Activated CD4-positive, alpha-beta memory T cell treated with anti-CD3 and anti-CD28 coated beads, Interleukin-2, amount 10 ng/mL, durations not matched to agents 7 days and 5 days (primary cell): Measurements from ENCODE around the gene ARID3A. TPM values are rescaled to one million over a fixed set of nuclear protein-coding genes. Genes with fewer than 3 reads are reported as not detected.
"Not testable (repeated sequence)": the region's sequence is repeated elsewhere in the genome, so short reads cannot be mapped to it uniquely, and the experiment has no call there.

Experiments
- CTCF ChIA-PET: fragments of 350-600 bp; sonication (Branson Sonifier 250); formaldehyde crosslinking; loops from one replicate; lab custom pipeline; 2021; ENCODE audit warnings: antibody characterized with exemption, inconsistent platforms; lab: Charles Lee
- POLR2A ChIA-PET: fragments of 350-600 bp; sonication (Branson Sonifier 250); formaldehyde crosslinking; loops from one replicate; lab custom pipeline; 2021; ENCODE audit warnings: antibody characterized with exemption; lab: Charles Lee
- DNase-seq: peaks from one replicate; pipeline ENCODE4 v3.0.0-alpha.2; 2020
- H3K27ac Mint-ChIP-seq: one replicate; pipeline ENCODE4 v1.8.0; 2021; ENCODE audit warnings: mild to moderate bottlenecking, mixed read lengths
- H3K27me3 Mint-ChIP-seq: one replicate; pipeline ENCODE4 v1.8.0; 2021; ENCODE audit warnings: mixed read lengths
- H3K36me3 Mint-ChIP-seq: one replicate; pipeline ENCODE4 v1.8.0; 2021; ENCODE audit warnings: low read depth, mixed read lengths
- H3K4me1 Mint-ChIP-seq: one replicate; pipeline ENCODE4 v1.8.0; 2021; ENCODE audit warnings: mixed read lengths
- H3K4me3 Mint-ChIP-seq: one replicate; pipeline ENCODE4 v1.8.0; 2021; ENCODE audit warnings: mild to moderate bottlenecking, mixed read lengths
- H3K9me3 Mint-ChIP-seq: one replicate; pipeline ENCODE4 v1.8.0; 2021; ENCODE audit warnings: mixed read lengths
- total RNA-seq, 2 experiments: library from RNA; stranded (reverse); gene quantifications; one replicate each; pipeline ENCODE4 v1.2.3, GENCODE V29; 2021

The ARID3A gene
- total RNA-seq, 2 experiments from 2014 or later: 32.4 to 34.0 TPM

GRCh38 chr19:884420-885211 is 41.2 kb upstream of the ARID3A start:
- no peak overlapping the region for H3K27ac Mint-ChIP-seq
- ChIA-PET CTCF (no interaction called here), POLR2A (no interaction called here)
- no peaks in the 10 kb centered on the region for H3K9me3 Mint-ChIP-seq
- H3K27me3 Mint-ChIP-seq: no peaks in the 10 kb centered on the region
- H3K4me1 Mint-ChIP-seq: no peaks in the 10 kb centered on the region
- H3K36me3 Mint-ChIP-seq: peaks cover 24% of the 10 kb centered on the region
- no peak overlapping the region for H3K4me3 Mint-ChIP-seq
- no peak for DNase-seq

GRCh38 chr19:885536-886224 is 40.2 kb upstream of the ARID3A start:
- Mint-ChIP-seq H3K4me3 (no peak overlapping the region), H3K36me3 (peaks cover 26% of the 10 kb centered on the region), H3K27ac (no peak overlapping the region), H3K27me3 (no peaks in the 10 kb centered on the region), H3K9me3 (no peaks in the 10 kb centered on the region), H3K4me1 (no peaks in the 10 kb centered on the region)
- no peak for DNase-seq
- ChIA-PET POLR2A (no interaction called here), CTCF (no interaction called here)

- peaks cover 6% of the 10 kb centered on the region for H3K4me1 Mint-ChIP-seq
- ChIA-PET CTCF (no interaction called here), POLR2A (no interaction called here)
- no peaks in the 10 kb centered on the region for H3K27me3 Mint-ChIP-seq
- H3K36me3 Mint-ChIP-seq: peaks cover 14% of the 10 kb centered on the region
- no peak overlapping the region for H3K4me3 Mint-ChIP-seq
- DNase-seq: no peak
- no peak overlapping the region for H3K27ac Mint-ChIP-seq
- H3K9me3 Mint-ChIP-seq: no peaks in the 10 kb centered on the region
These were observed 38.8 kb upstream of the ARID3A start for GRCh38 chr19:887072-887471.

- H3K27me3 Mint-ChIP-seq: no peaks in the 10 kb centered on the region
- CTCF ChIA-PET: no interaction called here
- H3K4me1 Mint-ChIP-seq: peaks cover 8% of the 10 kb centered on the region
- H3K9me3 Mint-ChIP-seq: no peaks in the 10 kb centered on the region
- no peak for DNase-seq
- POLR2A ChIA-PET: no interaction called here
- H3K36me3 Mint-ChIP-seq: peaks cover 11% of the 10 kb centered on the region
- no peak overlapping the region for H3K4me3 Mint-ChIP-seq
- H3K27ac Mint-ChIP-seq: no peak overlapping the region
These were observed 38.2 kb upstream of the ARID3A start for GRCh38 chr19:887599-887998.

- H3K4me1 Mint-ChIP-seq: peaks cover 16% of the 10 kb centered on the region
- H3K27ac Mint-ChIP-seq: no peak overlapping the region
- ChIA-PET POLR2A (no interaction called here), CTCF (no interaction called here)
- H3K4me3 Mint-ChIP-seq: no peak overlapping the region
- peaks cover 12% of the 10 kb centered on the region for H3K36me3 Mint-ChIP-seq
- DNase-seq: no peak
- no peaks in the 10 kb centered on the region for H3K27me3 Mint-ChIP-seq
- no peaks in the 10 kb centered on the region for H3K9me3 Mint-ChIP-seq
These were observed 37.1 kb upstream of the ARID3A start for GRCh38 chr19:888581-889385.

- no peak overlapping the region for H3K4me3 Mint-ChIP-seq
- H3K4me1 Mint-ChIP-seq: peaks cover 19% of the 10 kb centered on the region
- peaks cover 12% of the 10 kb centered on the region for H3K36me3 Mint-ChIP-seq
- no peaks in the 10 kb centered on the region for H3K9me3 Mint-ChIP-seq
- DNase-seq: no peak
- no peak overlapping the region for H3K27ac Mint-ChIP-seq
- H3K27me3 Mint-ChIP-seq: no peaks in the 10 kb centered on the region
- CTCF ChIA-PET: no interaction called here
- POLR2A ChIA-PET: no interaction called here
These were observed 36.1 kb upstream of the ARID3A start for GRCh38 chr19:889662-890295.

- peaks cover 12% of the 10 kb centered on the region for H3K36me3 Mint-ChIP-seq
- H3K4me3 Mint-ChIP-seq: peak overlapping the region; percentile 61
- CTCF ChIA-PET: no interaction called here
- POLR2A ChIA-PET: no interaction called here
- H3K27ac Mint-ChIP-seq: peak overlapping the region; percentile 72
- DNase-seq: no peak
- no peaks in the 10 kb centered on the region for H3K27me3 Mint-ChIP-seq
- no peaks in the 10 kb centered on the region for H3K9me3 Mint-ChIP-seq
- peaks cover 19% of the 10 kb centered on the region for H3K4me1 Mint-ChIP-seq
These were observed 35.0 kb upstream of the ARID3A start for GRCh38 chr19:890831-891230.

- H3K27ac Mint-ChIP-seq: peak overlapping the region; percentile 72
- CTCF ChIA-PET, DNase-seq, H3K9me3 Mint-ChIP-seq, H3K27me3 Mint-ChIP-seq: not testable (repeated sequence)
- POLR2A ChIA-PET: interaction anchor here (1.9 kb wide), 1 partner anchor 10 kb away, joined by 14 read pairs; no protein-coding TSS in a partner anchor
- H3K4me1 Mint-ChIP-seq: peaks cover 19% of the 10 kb centered on the region
- peaks cover 17% of the 10 kb centered on the region for H3K36me3 Mint-ChIP-seq
- peak overlapping the region; percentile 79 for H3K4me3 Mint-ChIP-seq
These were observed 34.2 kb upstream of the ARID3A start for GRCh38 chr19:891421-892200.

GRCh38 chr19:892243-892893 is 33.5 kb upstream of the ARID3A start:
- CTCF ChIA-PET: interaction anchor here (0.8 to 2.0 kb wide), 5 partner anchors 17 to 128 kb away, joined by 4 to 17 read pairs (median 7); partner anchors contain the start of gene WDR18
- Mint-ChIP-seq H3K9me3 (no peaks in the 10 kb centered on the region), H3K4me3 (peak overlapping the region; percentile 79), H3K27me3 (no peaks in the 10 kb centered on the region), H3K27ac (peak overlapping the region; percentile 78), H3K36me3 (peaks cover 23% of the 10 kb centered on the region), H3K4me1 (peaks cover 19% of the 10 kb centered on the region)
- POLR2A ChIA-PET: interaction anchor here (0.8 to 5.0 kb wide), 10 partner anchors 10 to 381 kb away, joined by 3 to 79 read pairs (median 8); partner anchors contain the start of genes R3HDM4 and TMEM259
- no peak for DNase-seq

GRCh38 chr19:892894-893689 is 32.7 kb upstream of the ARID3A start, which contains the start of the genes MED16 and RNU6-9:
MED16 (minus strand) TSS chr19:893187; CDS start chr19:891131, 2,056 bp downstream.
RNU6-9 (plus strand) TSS chr19:893484.
- Mint-ChIP-seq H3K4me1 (peaks cover 19% of the 10 kb centered on the region), H3K27me3 (no peaks in the 10 kb centered on the region), H3K9me3 (no peaks in the 10 kb centered on the region), H3K4me3 (peak within 1 kb of the TSS; percentile 82), H3K36me3 (peaks cover 20% of the 10 kb centered on the region), H3K27ac (peak within 1 kb of the TSS; percentile 93)
- peak; percentile 93 for DNase-seq
- POLR2A ChIA-PET: interaction anchor here (0.8 to 5.0 kb wide), 14 partner anchors 10 to 381 kb away, joined by 3 to 79 read pairs (median 4); partner anchors contain the start of genes R3HDM4, RNF126 and TMEM259
- CTCF ChIA-PET: interaction anchor here (0.6 to 2.0 kb wide), 8 partner anchors 16 to 352 kb away, joined by 3 to 17 read pairs (median 4); partner anchors contain the start of gene WDR18

GRCh38 chr19:896434-896833 is 29.4 kb upstream of the ARID3A start:
- no peaks in the 10 kb centered on the region for H3K9me3 Mint-ChIP-seq
- no peak for DNase-seq
- H3K4me3 Mint-ChIP-seq: no peak overlapping the region
- ChIA-PET POLR2A (interaction anchor here (5.0 kb wide), 1 partner anchor 11 kb away, joined by 79 read pairs; no protein-coding TSS in a partner anchor), CTCF (no interaction called here)
- H3K27ac Mint-ChIP-seq: peak overlapping the region; percentile 44
- H3K4me1 Mint-ChIP-seq: peaks cover 20% of the 10 kb centered on the region
- H3K27me3 Mint-ChIP-seq: no peaks in the 10 kb centered on the region
- peaks cover 24% of the 10 kb centered on the region for H3K36me3 Mint-ChIP-seq
